Measurements from ENCODE around the gene MED29.

MED29 gene

GRCh38 chr19:39410017-39410830 lies 19.0 kb downstream of the MED29 start:
- DNase-seq (ENCODE audit: low read depth in 2 of 2, low spot score in 1 of 2): peak in 1 of 2 donors; percentile 52

GRCh38 chr19:39410831-39411080 lies 19.6 kb downstream of the MED29 start:
- DNase-seq (ENCODE audit: low read depth in 2 of 2, low spot score in 1 of 2): no peak

- no peak for DNase-seq (ENCODE audit: low read depth in 2 of 2, low spot score in 1 of 2)
Measured at GRCh38 chr19:39411081-39411831, 20.1 kb downstream of the MED29 start.

- DNase-seq (ENCODE audit: low read depth in 2 of 2, low spot score in 1 of 2): peak; percentile 84 to 88
Measured at GRCh38 chr19:39411832-39412099, 20.6 kb downstream of the MED29 start.

GRCh38 chr19:39412100-39412866 lies 21.1 kb downstream of the MED29 start, which contains the start of gene PLEKHG2:
PLEKHG2 (plus strand) TSS chr19:39412669; CDS start chr19:39414087, 1,418 bp downstream.
- DNase-seq (ENCODE audit: low read depth in 2 of 2, low spot score in 1 of 2): peak; percentile 89 to 97

GRCh38 chr19:39412867-39413271 lies 21.7 kb downstream of the MED29 start:
- no peak for DNase-seq (ENCODE audit: low read depth in 2 of 2, low spot score in 1 of 2)

GRCh38 chr19:39413272-39413910 lies 22.2 kb downstream of the MED29 start:
- no peak for DNase-seq (ENCODE audit: low read depth in 2 of 2, low spot score in 1 of 2)

GRCh38 chr19:39413911-39414608 lies 22.9 kb downstream of the MED29 start:
- DNase-seq (ENCODE audit: low read depth in 2 of 2, low spot score in 1 of 2): no peak

- DNase-seq (ENCODE audit: low read depth in 2 of 2, low spot score in 1 of 2): no peak
Measured at GRCh38 chr19:39415111-39416046, 24.2 kb downstream of the MED29 start.

- DNase-seq (ENCODE audit: low read depth in 2 of 2, low spot score in 1 of 2): no peak
Measured at GRCh38 chr19:39416152-39417120, 25.3 kb downstream of the MED29 start.

GRCh38 chr19:39417463-39418181 lies 26.4 kb downstream of the MED29 start:
- no peak for DNase-seq (ENCODE audit: low read depth in 2 of 2, low spot score in 1 of 2)

- DNase-seq (ENCODE audit: low read depth in 2 of 2, low spot score in 1 of 2): no peak
Measured at GRCh38 chr19:39419003-39419402, 27.8 kb downstream of the MED29 start.

GRCh38 chr19:39420769-39421168 lies 29.6 kb downstream of the MED29 start:
- no peak for DNase-seq (ENCODE audit: low read depth in 2 of 2, low spot score in 1 of 2)

- no peak for DNase-seq (ENCODE audit: low read depth in 2 of 2, low spot score in 1 of 2)
Measured at GRCh38 chr19:39422020-39422419, 30.8 kb downstream of the MED29 start.

GRCh38 chr19:39423258-39424086 lies 32.3 kb downstream of the MED29 start:
- DNase-seq (ENCODE audit: low read depth in 2 of 2, low spot score in 1 of 2): no peak

- DNase-seq (ENCODE audit: low read depth in 2 of 2, low spot score in 1 of 2): no peak
Measured at GRCh38 chr19:39424934-39425333, 33.8 kb downstream of the MED29 start.

GRCh38 chr19:39425744-39426143 lies 34.6 kb downstream of the MED29 start:
- DNase-seq (ENCODE audit: low read depth in 2 of 2, low spot score in 1 of 2): no peak

Data from stimulated activated CD8-positive, alpha-beta memory T cell treated with anti-CD3 and anti-CD28 coated beads, Interleukin-4, amount 100 ng/mL, for 4 hours (primary cell).